Measurements from ENCODE around the gene GALNT9.

The GALNT9 gene

DNA sequence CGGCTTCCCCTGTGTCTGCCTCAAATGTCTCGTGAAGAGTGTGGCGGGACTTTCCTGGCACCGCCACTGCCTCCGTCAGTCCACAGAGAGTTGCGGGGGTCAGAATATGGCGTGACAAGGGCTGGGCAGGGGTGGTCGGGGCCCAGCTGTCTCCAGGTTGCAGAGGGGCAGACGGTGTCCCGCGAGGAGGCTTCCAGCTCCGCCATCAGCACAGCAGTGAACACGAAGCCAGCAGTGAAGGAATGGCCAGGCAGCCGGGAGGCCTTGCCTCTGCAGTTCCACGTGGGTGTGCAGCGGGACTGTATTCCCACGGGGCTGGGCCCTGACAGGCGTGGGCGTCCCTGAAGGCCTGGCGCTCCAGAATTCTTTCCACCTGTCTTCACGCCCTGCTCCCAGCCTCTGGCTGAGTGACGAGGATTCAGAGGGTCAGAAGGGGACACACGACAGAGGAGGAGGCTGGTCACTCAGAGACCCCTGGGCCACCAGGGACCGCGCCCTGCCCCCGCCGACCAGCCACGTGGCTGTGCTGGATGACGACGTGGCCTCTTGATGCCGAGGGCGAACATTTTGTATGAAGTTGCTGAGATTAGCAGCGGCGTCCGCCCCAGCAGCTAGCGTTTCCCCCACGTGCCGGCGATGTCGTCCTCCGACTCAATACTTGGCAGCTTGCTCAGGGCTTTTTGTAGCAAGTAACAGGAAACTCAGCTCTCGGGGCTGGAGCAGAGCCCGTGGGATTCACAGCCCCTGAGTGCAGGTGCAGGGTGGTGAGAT is 25.0 kb upstream of the GALNT9 start:
- DNase-seq (ENCODE audit: extremely low spot score): no peak
- TF ChIP-seq NFRKB (IDR thresholded peaks at IDR 0.05) (no peak), FOXM1 (IDR thresholded peaks at IDR 0.05; ENCODE audit: borderline replicate concordance) (no peak), TARDBP (IDR thresholded peaks at IDR 0.05) (no peak), FOXA1 (IDR thresholded peaks at IDR 0.05) (no peak), ZNF384 (IDR thresholded peaks at IDR 0.05) (no peak), BHLHE40 (IDR thresholded peaks at IDR 0.05; ENCODE audit: borderline replicate concordance) (no peak)
- ChIA-PET POLR2A (no interaction called here), CTCF (no interaction called here)

DNA sequence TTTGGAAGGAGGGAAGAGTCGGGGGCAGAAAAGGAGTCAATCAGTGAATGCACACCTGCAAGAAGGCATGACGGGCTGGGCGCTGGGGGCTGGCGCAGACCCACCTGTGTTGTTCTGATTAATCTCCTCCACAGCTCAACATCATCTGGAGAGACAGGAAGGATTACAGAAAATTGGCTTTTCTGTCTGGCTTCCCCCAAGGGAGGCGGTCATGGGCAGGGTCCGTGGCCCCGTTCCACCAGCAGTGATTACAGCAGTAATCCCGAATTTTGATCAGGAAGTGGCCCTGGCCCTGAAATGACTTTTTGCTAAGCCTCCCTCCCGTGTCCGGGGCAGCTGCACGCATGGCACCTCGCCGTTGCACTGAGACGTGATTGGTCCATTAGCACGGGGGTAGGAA is 24.4 kb upstream of the GALNT9 start:
- no peak for TF ChIP-seq SP1 (IDR thresholded peaks at IDR 0.05)
- TF ChIP-seq HDGF (IDR thresholded peaks at IDR 0.05; ENCODE audit: borderline replicate concordance): no peak
- TF ChIP-seq CTBP1 (IDR thresholded peaks at IDR 0.05; ENCODE audit: borderline replicate concordance): no peak
- TF ChIP-seq TARDBP (IDR thresholded peaks at IDR 0.05): no peak
- TF ChIP-seq FOXM1 (IDR thresholded peaks at IDR 0.05; ENCODE audit: borderline replicate concordance): no peak
- TF ChIP-seq SUZ12 (IDR thresholded peaks at IDR 0.05): no peak
- no peak for TF ChIP-seq BHLHE40 (IDR thresholded peaks at IDR 0.05; ENCODE audit: borderline replicate concordance)
- TF ChIP-seq FOXK2 (IDR thresholded peaks at IDR 0.05): no peak
- TF ChIP-seq FOXA1 (IDR thresholded peaks at IDR 0.05): no peak
- no peak for TF ChIP-seq ELF4 (IDR thresholded peaks at IDR 0.05)
- TF ChIP-seq, protein P1, sequence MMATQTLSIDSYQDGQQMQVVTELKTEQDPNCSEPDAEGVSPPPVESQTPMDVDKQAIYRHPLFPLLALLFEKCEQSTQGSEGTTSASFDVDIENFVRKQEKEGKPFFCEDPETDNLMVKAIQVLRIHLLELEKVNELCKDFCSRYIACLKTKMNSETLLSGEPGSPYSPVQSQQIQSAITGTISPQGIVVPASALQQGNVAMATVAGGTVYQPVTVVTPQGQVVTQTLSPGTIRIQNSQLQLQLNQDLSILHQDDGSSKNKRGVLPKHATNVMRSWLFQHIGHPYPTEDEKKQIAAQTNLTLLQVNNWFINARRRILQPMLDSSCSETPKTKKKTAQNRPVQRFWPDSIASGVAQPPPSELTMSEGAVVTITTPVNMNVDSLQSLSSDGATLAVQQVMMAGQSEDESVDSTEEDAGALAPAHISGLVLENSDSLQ (IDR thresholded peaks at IDR 0.05): no peak
- no peak for TF ChIP-seq NFRKB (IDR thresholded peaks at IDR 0.05)
- TF ChIP-seq ZNF384 (IDR thresholded peaks at IDR 0.05): no peak
- no peak for TF ChIP-seq LEF1 (IDR thresholded peaks at IDR 0.05; ENCODE audit: borderline replicate concordance)
- no peak for TF ChIP-seq ARNT (IDR thresholded peaks at IDR 0.05)
- TF ChIP-seq L3MBTL2 (conservative IDR thresholded peaks at IDR 0.05): no peak
- CTCF ChIA-PET: no interaction called here
- POLR2A ChIA-PET: no interaction called here
- DNase-seq (ENCODE audit: extremely low spot score): no peak

DNA sequence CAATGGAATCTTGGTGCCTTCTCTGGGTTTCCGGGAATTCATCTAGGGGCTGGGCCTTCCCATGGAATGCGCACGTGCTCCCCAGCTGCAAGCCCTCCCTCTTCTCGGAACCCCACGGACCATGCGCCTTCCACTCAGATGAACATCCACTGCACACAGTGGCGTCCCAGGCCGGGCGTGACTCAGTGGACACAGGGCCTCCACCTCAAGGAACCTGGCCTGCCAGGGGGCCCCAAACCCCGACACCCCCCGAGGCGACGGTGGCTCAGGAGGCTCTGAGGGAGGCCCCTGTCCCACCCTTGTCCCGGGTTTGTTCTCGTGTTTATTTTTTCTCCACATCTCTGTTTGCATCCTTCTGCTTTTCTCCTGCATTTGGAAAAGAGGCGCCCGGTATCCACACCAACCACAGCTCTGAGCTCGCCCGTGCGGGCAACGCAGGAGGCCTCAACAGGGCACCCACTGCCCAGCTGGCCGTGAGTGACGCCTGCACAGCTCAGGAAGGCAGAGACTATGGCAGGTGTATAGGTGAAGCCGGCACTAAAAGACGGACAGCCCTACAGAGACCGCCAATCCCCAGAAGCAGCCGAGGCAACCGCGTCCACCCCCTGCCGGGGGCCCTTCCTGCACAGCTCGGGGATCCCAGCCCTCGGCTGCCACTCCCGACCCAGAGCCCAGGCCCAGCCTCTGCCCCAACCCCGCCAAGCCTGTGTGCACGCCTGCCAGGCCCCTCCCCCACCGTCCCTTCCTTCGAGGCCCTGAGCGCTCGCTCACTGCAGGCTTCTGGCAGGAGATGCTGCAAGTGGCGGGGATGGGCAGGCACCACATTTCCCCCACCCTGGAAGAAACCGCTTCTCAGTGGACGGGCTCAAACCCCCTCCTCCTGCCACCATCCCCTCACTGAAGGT is 23.8 kb upstream of the GALNT9 start:
- TF ChIP-seq ELF4 (IDR thresholded peaks at IDR 0.05) (no peak), BHLHE40 (IDR thresholded peaks at IDR 0.05; ENCODE audit: borderline replicate concordance) (no peak), L3MBTL2 (conservative IDR thresholded peaks at IDR 0.05) (no peak)
- ChIA-PET POLR2A (no interaction called here), CTCF (interaction anchor here (1.7 kb wide), 1 partner anchor 10 kb away, joined by 5 read pairs; no protein-coding TSS in a partner anchor)
- no peak for DNase-seq (ENCODE audit: extremely low spot score)

GRCh38 chr12:132351751-132352495 is 22.5 kb upstream of the GALNT9 start:
- ChIA-PET POLR2A (no interaction called here), CTCF (interaction anchor here (1.7 kb wide), 1 partner anchor 9 kb away, joined by 5 read pairs; no protein-coding TSS in a partner anchor)
- no peak for DNase-seq (ENCODE audit: extremely low spot score)
- TF ChIP-seq CTBP1 (IDR thresholded peaks at IDR 0.05; ENCODE audit: borderline replicate concordance) (no peak), L3MBTL2 (conservative IDR thresholded peaks at IDR 0.05) (no peak), NFRKB (IDR thresholded peaks at IDR 0.05) (no peak), SP1 (IDR thresholded peaks at IDR 0.05) (no peak), ZNF384 (IDR thresholded peaks at IDR 0.05) (no peak)

GRCh38 chr12:132349501-132350131 is 20.2 kb upstream of the GALNT9 start:
- TF ChIP-seq FOXK2 (IDR thresholded peaks at IDR 0.05) (no peak), FOXM1 (IDR thresholded peaks at IDR 0.05; ENCODE audit: borderline replicate concordance) (no peak), ZNF384 (IDR thresholded peaks at IDR 0.05) (no peak), LEF1 (IDR thresholded peaks at IDR 0.05; ENCODE audit: borderline replicate concordance) (no peak), TARDBP (IDR thresholded peaks at IDR 0.05) (no peak), CTBP1 (IDR thresholded peaks at IDR 0.05; ENCODE audit: borderline replicate concordance) (no peak), NFRKB (IDR thresholded peaks at IDR 0.05) (no peak), HDGF (IDR thresholded peaks at IDR 0.05; ENCODE audit: borderline replicate concordance) (no peak), SP1 (IDR thresholded peaks at IDR 0.05) (no peak)
- TF ChIP-seq, protein P1 (IDR thresholded peaks at IDR 0.05): no peak
- ChIA-PET POLR2A (no interaction called here), CTCF (no interaction called here)
- no peak for DNase-seq (ENCODE audit: extremely low spot score)

DNA sequence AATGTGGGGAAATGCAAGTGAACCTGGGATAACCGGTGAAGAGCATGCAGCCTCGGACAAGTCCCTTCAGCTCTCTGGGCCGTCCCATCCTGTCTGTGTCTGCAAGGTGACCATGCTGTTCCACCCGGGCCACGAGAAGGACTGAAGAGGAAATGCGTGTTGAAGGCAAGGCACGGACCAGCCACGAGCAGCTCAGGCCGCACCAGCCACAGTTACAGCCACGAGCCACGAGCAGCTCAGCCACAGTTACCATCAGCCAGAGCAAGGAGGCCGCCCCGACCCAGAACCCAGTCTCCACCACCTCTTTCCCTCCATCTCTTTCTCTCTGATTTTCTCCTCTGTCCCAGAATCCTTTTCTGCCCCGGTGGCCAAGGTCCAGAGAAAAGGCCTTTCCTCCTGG is 18.8 kb upstream of the GALNT9 start:
- POLR2A ChIA-PET: no interaction called here
- no peak for DNase-seq (ENCODE audit: extremely low spot score)
- TF ChIP-seq ZNF384 (IDR thresholded peaks at IDR 0.05) (no peak), SUZ12 (IDR thresholded peaks at IDR 0.05) (no peak), BHLHE40 (IDR thresholded peaks at IDR 0.05; ENCODE audit: borderline replicate concordance) (no peak), ARNT (IDR thresholded peaks at IDR 0.05) (no peak), FOXK2 (IDR thresholded peaks at IDR 0.05) (no peak), SP1 (IDR thresholded peaks at IDR 0.05) (no peak), HDGF (IDR thresholded peaks at IDR 0.05; ENCODE audit: borderline replicate concordance) (no peak), FOXA1 (IDR thresholded peaks at IDR 0.05) (no peak)
- TF ChIP-seq, protein P1 (IDR thresholded peaks at IDR 0.05): no peak
- CTCF ChIA-PET: no interaction called here

Measured in HEK293T (cell line).